Measurements from ENCODE around the gene MID1IP1.

Gene MID1IP1

DNA sequence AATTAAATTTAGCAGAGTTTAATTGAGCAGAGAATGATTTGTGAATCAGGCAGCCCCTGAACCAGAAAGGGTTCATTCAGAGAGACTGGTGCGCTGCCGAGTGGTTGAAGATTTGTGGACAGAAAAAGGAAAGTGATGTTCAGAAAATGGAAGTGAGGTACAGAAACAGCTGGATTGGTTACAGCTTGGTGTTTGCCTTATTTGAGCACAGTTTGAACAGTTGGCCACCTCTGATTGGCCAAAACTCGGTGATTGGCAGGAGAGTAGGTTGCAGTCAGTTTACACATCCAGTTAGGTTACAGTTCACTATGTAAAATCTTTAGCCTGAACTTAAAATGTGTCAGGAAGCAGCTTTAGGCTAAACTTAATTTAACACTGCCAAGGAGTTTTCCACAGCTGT, 14.9 kb downstream of the MID1IP1 start:
- no peak for DNase-seq (ENCODE audit: low read depth in 2 of 2)

DNA sequence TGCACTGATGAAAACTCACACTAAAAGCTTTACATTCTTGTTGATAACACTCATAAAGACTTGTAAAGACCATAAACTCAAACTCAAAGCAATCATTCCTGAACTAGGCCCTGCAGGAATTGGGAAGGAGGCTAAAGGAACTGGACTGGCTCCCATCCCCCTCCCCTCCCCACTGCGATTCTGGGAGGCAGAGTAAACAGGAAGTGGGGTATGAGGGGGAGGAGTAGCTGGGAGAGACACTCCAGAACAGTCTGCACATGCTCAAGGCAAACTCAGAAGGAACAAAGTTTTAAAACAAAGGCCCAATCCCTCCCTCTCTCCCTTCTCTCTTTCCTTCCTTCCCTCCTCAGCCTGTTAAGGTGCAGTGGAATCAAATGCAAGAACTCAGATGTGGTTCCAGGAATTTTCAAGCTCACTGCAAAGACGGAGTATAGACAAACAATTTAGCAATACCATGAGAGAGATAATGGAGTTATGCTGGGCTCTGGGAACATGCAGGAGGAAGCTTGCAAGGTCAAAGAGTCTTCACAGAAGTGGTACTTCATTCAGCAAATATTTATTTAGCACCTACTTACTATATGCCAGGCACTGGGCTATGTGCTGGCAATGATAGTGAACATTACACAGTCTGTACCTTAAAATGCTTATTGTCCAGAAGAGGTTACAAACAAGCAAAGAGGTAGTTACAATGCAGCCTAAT, 15.9 kb downstream of the MID1IP1 start:
- no peak for DNase-seq (ENCODE audit: low read depth in 2 of 2)

DNA sequence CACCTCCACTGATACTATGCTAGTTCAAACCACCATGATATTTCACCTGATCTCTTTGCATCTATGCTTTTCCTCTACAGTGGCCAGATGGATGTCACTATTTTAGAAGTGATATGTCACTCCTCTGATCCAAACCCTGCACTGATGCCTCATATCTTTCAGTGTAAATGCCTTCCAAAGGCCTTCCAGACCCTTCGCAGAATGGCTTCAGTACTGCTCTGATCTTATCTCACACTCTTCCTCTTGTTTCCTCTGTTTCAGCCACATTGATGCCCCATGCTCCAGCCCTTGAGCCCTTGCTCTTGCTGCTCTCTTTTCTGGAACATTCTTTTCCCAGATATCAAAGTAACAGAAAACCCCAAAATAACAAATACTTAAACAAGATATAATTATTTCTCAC, 17.9 kb downstream of the MID1IP1 start:
- DNase-seq (ENCODE audit: low read depth in 2 of 2), result no peak

DNA sequence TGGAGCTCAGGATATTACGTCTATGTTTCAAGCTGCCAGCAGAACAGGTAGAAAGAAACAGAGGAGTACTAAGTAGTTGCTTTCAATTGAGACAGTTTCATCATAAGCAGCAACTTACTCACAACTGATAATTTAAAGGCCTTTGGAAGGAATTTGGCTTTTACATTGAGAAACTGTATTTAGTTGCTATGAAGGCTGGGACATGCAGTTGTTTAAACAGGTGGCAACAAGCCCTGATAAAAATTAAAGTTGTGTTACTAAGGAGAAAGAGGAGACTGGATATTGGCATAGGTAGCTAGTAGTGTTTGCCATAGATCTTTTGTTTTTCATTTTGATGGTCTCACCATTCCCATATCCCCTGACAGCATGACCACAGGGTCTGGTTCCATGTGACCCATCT, 18.4 kb downstream of the MID1IP1 start:
- no peak for DNase-seq (ENCODE audit: low read depth in 2 of 2)

DNA sequence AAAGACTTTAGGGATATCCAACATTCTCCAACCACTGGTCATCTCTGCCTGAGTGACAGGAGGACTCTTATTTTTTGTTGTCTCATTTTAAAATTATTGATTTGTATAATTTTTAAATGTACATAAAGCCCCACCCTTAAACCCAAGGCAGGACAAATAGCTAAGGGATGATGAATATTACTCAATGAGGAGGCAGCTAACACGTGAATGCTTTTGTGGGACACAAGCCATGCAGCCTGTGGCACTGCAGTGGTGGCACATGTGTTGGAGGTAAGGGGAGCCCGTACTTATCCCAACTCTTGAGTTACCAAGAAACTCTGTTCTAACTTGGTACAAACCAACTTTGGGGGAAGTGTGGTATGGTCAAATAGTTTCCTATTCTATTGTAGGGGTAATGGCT, 19.5 kb downstream of the MID1IP1 start:
- DNase-seq (ENCODE audit: low read depth in 2 of 2), result no peak

DNA sequence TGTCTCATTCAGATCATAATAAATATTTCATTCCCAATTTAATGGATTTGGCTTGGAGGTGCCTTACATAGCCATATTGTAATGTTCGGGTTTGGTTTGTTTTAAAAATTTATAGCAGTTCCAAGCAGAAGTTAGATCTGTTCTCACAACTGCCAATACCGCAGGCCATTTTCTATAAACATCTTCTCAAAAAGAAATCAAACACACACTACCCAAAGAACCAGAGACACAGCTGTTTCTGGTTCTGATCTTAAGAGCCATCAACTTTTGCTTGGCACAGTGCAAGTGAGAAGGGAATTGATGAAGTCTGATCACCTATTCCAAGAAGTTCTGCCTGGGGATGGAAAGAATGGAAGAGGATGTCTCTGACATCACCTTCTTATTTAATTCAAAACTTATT, 22.9 kb downstream of the MID1IP1 start:
- DNase-seq (ENCODE audit: low read depth in 2 of 2), result no peak

DNA sequence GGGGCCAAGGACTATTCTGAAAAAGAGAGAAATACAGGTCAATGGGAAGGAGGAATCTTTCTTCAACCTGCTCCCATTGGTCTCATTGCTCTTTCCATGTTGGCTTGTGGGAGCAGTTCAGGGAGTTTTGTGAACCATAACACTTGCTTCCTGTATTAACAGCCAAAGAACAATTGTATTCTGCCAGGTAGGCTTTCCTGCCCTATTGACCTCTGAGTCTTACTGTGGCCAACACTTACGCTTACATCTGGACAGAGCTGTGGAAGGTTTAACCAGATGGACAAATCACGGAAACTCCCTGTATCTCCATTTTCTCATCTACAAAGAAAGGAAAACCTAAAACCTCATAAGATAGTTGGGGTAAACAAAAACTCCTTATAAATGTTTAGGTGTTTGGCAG, 30.7 kb downstream of the MID1IP1 start:
- DNase-seq (ENCODE audit: low read depth in 2 of 2), result no peak

DNA sequence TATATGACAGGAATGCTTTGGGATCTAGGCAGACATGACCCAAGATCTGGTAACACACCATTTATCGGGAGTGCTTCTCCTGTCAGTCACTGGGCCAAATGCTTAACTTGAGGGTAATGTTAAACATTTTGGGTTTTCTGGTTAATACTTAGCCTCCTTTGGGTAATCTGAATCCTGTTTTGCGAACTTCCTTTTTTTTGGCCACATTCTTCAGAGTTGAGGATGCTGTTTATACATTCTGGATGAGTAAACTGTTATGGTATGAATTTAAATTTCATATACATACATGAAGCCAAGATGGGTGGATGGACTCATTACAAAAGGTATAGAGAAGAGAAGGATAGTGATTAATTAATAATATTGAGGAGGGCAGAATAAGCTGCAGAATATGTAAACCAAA, 36.1 kb downstream of the MID1IP1 start:
- DNase-seq (ENCODE audit: low read depth in 2 of 2), result no peak

DNA sequence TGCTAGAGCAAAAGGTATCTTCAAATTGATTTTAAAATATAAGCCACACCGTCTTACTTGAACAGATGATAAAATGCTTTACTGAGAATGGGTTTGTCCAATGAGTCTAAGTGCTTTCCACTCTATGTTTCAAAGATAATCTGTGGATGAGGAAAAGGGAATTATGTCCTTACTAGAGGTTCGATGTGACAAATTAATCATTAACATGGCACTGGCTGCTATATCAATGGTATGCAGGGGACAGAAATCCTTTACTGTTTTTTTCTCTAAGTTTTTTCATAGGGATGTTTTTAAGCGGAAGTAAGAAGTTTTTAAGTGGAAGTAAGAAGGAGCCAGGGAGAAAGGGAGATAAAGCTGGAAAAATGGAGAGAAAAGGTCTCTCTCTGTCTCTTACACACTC, 38.0 kb downstream of the MID1IP1 start:
- no peak for DNase-seq (ENCODE audit: low read depth in 2 of 2)

DNA sequence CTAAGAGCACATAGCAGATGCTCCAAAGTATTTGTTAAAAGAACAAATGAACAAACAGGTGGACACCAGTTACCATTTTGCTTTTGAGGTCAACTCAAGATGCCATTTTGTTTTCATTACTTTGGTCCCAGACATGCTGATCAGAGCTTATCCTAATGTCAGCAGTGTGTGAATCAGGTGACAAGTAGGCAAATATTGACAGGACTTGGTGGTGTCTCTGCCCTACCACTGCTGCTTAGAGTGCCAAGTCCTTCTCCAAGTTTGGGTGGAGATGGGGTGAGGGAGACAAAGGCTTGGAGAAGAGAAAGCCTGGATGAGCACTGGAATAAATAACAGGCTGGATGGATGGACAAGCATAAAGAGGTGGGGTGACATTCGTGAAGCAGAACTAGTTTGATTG, 38.7 kb downstream of the MID1IP1 start:
- DNase-seq (ENCODE audit: low read depth in 2 of 2), result no peak

DNA sequence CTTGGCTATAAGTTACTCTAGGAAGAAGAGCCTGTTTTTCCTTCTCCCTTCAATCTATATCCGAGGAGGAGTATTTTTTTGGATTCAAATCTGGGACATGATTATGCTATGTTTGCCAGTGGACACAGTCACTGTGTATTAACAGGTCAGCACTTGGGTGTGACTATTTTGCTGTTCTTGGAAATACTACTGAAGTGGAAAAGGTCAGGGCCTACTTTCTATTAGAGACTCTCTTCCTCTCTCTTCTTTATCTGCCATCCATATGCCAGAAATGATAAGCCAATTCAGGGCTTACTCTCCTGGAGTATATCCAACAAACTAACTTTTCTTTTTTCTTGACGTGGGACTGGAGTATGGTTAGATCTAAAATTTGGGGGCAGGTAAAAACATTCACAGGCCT, 40.5 kb downstream of the MID1IP1 start:
- no peak for DNase-seq (ENCODE audit: low read depth in 2 of 2)

DNA sequence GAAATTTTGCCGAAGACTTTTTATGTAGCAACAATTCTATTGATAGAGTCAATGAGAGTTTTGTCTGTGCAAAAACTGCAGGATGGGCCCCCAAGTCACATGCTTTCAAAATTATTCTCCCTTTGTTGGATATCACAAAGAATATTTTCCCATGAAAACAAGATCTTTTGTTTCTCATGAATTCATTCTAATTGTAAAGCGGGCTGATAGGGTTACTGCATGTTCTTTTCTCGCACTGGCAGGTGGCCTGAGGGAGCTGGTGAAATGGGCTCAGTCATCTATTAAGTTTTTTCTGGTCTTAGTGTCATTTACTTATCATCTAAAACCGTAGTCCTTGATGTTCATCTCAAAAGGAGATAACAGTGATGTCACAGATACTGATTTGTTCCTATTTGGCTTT, 44.2 kb downstream of the MID1IP1 start:
- DNase-seq (ENCODE audit: low read depth in 2 of 2), result no peak

DNA sequence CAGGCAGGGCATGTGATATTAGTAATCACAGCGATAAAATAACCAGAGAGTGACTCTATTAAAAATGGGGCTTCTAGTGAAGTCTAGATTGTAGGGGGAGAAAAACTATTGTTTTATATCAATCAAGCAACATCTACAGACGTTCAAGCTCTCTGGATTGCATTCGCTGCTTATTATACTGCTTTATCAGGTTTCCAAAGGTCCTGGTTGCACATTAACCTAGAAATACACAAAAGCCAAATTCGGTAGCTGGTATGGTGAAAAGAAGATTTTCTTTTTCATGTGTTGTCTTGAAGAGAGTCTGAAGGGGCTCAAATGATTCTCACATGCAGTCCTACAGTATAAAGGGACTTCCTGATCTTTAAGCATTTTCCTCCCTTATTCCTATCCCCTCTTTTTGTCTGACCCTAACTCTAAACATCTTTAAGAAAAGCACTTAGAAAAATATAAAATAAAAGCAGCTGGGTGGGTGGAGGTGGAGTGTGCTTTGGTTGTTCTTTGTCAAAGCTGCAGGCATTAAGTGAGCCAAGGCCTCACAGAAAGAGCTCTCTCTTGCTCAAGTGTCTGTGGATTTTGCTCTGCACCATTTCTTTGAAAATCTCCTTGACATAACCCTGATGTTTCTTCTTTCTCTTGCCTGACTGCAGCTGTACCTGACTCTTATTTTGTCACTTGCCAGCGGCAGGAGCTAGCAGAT, 46.1 kb downstream of the MID1IP1 start:
- DNase-seq (ENCODE audit: low read depth in 2 of 2), result no peak

DNA sequence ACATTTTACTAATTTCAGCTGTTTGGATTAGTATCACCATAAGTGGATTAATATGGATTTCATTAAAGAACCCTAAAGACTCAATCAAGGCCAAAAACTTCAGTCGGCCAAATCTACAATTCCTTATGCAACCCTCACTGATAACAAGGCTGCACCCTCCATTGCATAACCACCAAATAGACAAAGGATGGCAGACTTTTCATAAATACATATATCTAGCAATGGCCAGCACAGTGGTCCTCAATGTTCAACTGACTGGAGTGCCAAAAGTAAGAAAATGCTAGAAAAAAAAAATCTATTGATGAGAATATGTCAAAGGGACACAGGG, 46.6 kb downstream of the MID1IP1 start:
- DNase-seq (ENCODE audit: low read depth in 2 of 2), result no peak

DNA sequence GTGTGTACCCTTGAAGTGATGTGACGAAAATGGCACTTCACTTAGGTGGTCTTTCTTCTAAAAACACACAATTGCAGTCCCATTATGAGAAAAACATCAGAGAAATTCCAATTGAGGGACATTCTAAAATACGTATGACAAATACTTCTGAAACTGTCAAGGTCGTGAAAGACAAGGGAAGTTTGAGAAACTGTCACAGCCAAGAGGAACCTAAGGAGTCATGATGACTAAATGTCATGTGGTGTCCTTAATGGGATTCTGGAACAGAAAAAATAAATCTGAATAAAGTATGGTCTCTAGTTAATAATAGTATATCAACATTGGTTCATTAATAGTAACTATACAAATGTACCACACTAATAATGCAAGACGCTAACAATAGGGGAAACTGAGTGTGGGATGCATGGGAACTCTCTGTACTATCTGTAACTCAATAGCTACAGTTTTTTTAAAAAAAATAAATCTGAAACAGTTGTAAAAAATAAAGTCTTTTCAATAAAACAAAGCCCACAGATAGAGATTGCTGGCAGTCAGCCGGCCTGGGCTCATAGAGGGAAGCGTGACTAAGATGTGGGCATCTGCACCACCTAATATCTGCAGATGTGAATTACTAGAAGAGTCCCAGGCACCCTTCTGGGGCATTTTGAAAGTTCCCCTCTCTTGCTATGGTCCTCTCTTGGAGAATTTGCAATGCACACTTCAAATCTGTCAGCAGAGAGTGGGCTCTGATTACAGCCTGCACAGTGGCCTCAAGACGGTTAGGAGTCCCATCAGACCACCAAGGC, 47.6 kb downstream of the MID1IP1 start:
- no peak for DNase-seq (ENCODE audit: low read depth in 2 of 2)

DNA sequence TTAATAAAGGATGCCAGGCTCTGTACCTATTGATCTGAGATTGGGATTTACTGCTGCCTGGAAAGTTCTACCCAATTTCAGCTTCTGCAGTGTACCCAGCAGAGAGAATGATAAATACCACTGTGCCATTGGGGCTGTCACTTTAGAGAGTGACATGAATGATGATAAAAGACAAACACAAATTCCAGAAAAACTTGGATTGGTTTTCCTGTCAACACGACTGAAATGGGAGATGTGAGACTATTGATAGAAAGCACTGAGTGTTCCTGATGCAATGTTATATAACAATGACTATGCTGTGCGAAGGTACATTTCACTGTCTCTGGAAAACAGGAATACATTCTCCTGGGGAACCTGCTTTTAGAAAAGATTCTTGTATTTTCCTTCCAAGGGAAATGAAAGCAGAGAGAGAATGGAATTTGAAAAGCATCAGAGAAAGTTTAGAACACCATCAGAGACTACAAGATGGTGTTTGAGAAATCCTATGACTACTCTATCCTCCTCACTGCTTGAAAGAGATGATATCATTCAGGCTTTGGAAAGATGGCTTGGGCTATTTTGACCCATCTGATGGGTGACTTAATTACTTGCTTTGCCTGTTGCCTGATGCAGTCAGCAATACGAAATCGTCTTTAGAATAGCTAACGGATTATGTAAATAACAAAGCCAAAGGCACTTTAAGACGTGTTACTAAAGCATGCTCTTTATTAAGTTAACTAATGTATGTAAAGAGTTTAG, 49.7 kb downstream of the MID1IP1 start:
- no peak for DNase-seq (ENCODE audit: low read depth in 2 of 2)

DNA sequence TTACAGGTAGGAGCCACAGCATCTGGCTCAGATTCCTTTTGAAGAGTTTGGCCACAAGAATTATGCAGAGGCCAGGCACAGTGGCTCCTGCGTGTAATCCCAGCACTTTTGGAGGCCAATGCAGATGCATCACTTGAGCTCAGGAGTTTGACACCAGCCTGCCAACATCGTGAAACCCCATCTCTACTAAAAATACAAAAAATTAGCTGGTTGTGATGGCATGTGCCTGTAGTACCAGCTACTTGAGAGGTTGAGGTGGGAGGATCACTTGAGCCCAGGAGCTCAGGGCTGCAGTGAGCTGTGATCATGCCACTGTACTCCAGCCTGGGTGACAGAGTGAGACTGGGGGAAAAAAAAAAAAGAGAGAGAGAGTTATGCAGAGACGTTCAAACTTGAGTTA, 53.0 kb downstream of the MID1IP1 start:
- DNase-seq (ENCODE audit: low read depth in 2 of 2), result no peak
